ENCODE data around the gene POP7.

POP7 gene

DNA sequence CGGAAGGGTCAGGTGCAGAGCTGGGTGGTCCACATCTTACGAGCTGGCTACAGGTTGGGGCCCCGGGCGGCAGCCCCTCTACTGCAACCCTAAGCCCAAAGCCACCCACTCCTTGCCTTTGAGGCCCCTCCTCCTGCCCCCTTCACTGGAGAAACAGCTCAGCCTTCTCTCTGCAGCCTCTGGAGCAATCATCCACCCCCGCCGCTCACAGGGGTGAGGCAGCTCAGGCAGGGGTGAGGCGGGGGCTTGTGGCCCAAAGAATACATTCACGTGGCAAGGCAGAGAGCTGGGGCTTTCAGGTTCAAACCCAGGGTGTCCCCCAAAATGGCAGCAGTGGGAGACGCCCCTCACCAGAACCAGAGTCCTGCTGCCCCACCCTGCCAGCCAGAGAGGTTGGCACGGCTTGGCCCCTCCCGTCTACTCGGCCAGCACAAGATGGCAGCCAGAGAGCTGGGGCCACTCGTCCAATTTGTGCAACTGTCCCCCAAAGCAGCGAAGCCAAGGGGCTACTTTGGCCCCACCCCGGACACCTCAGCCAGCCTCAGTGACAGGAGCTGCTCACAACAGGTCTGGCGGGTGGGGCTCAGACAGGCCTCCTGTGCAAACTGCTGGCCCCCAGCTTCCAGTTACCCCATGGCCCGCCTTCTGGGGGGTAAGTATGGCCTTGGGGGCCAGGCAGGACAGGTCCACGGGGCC is 25.2 kb upstream of the POP7 start:
- Histone ChIP-seq H3K36me3 (ENCODE audit: control insufficient read depth, insufficient read depth, low read length) (no peaks in the 10 kb centered on the region), H3K79me2 (no peaks in the 10 kb centered on the region), H3K27ac (no peak overlapping the region)

DNA sequence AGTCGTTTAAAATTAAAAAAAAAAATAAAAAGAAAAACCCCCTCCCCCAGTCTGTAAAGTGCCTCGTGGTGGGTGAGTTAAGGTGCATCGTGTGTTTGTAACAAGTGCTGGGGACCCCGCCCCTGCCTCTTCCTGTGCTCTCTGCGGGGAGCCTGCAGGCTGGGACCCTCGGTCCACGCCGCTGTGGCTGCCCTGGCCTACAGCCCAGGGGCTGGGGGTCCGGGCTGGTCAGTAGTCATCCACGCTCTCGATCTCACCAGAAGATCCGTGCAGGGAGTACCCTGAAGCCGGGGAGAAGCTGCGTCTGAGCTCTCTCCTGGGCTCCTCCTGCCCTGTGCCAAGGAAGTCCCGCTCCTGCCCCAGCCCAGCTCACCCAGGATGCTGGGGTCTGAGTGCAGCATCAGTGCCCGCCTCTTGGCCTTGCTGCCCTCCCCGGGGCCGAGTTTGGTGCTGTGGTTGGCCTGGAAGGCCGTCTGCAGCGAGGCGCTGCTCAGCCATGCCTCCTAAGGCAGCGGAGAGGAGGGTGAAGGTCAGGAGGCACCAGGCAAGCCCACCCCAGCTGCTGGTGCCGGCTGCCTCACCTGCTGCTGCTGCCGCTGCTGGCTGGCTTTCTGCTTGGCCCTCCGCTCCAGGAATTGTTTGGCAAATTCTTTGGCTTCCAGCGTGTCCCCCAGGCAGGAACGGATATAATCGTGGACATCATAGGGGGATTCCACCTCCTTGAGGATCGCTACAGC is 24.3 kb upstream of the POP7 start:
- H3K36me3 ChIP-seq (ENCODE audit: control insufficient read depth, insufficient read depth, low read length): no peaks in the 10 kb centered on the region
- TF ChIP-seq, protein P1, sequence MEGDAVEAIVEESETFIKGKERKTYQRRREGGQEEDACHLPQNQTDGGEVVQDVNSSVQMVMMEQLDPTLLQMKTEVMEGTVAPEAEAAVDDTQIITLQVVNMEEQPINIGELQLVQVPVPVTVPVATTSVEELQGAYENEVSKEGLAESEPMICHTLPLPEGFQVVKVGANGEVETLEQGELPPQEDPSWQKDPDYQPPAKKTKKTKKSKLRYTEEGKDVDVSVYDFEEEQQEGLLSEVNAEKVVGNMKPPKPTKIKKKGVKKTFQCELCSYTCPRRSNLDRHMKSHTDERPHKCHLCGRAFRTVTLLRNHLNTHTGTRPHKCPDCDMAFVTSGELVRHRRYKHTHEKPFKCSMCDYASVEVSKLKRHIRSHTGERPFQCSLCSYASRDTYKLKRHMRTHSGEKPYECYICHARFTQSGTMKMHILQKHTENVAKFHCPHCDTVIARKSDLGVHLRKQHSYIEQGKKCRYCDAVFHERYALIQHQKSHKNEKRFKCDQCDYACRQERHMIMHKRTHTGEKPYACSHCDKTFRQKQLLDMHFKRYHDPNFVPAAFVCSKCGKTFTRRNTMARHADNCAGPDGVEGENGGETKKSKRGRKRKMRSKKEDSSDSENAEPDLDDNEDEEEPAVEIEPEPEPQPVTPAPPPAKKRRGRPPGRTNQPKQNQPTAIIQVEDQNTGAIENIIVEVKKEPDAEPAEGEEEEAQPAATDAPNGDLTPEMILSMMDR (IDR thresholded peaks at IDR 0.05): no peak
- no peak overlapping the region for H3K4me3 ChIP-seq (ENCODE audit: low read depth, low read length)
- H3K9me3 ChIP-seq (ENCODE audit: control insufficient read depth, low read length): no peaks in the 10 kb centered on the region
- no peak overlapping the region for H2AFZ ChIP-seq
- no peaks in the 10 kb centered on the region for H3K4me1 ChIP-seq
- no peak overlapping the region for H3K9ac ChIP-seq
- H3K27ac ChIP-seq: no peak overlapping the region
- H3K79me2 ChIP-seq: no peaks in the 10 kb centered on the region
- no peak overlapping the region for H3K4me2 ChIP-seq (ENCODE audit: low read length)
- no peaks in the 10 kb centered on the region for H3K27me3 ChIP-seq (ENCODE audit: control insufficient read depth, insufficient read depth, low read length)

More for the DNA sequence above, 25.2 kb upstream of the POP7 start:
- Histone ChIP-seq H3K9me3 (ENCODE audit: control insufficient read depth, low read length) (no peaks in the 10 kb centered on the region), H3K27me3 (ENCODE audit: control insufficient read depth, insufficient read depth, low read length) (no peaks in the 10 kb centered on the region), H2AFZ (no peak overlapping the region), H3K4me3 (ENCODE audit: low read depth, low read length) (no peak overlapping the region), H3K4me2 (ENCODE audit: low read length) (no peak overlapping the region), H3K9ac (no peak overlapping the region), H3K4me1 (no peaks in the 10 kb centered on the region)
- TF ChIP-seq, protein P1 (IDR thresholded peaks at IDR 0.05): no peak

DNA sequence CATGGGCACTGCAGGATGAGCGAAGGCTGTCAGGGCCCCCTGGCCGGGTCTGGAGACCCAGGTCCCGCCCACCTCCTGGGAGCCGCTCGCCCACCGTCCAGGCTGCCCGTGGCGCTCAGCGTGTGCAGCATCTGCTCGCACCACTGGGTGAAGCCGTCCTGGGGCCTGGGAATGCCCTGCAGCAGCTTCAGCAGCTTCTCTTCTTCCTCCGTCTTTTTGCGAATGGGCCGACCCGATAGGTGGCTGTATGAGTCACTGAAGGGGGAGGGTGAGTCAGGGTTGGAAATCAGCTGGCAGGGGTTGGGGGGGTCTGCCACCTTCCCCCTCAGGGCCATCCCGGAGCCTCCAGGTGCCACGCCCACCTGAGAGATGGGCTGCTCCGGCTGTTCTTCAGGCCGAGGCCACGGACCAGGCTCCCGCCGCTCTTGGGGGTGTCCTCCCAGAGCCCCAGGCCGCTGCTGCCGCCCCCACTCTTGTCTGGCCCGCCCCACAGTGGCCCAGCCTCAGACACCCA is 23.6 kb upstream of the POP7 start:
- Histone ChIP-seq H3K27ac (no peak overlapping the region), H2AFZ (no peak overlapping the region), H3K79me2 (no peaks in the 10 kb centered on the region), H3K36me3 (ENCODE audit: control insufficient read depth, insufficient read depth, low read length) (no peaks in the 10 kb centered on the region), H3K4me2 (ENCODE audit: low read length) (no peak overlapping the region), H3K4me1 (no peaks in the 10 kb centered on the region), H3K9me3 (ENCODE audit: control insufficient read depth, low read length) (no peaks in the 10 kb centered on the region), H3K27me3 (ENCODE audit: control insufficient read depth, insufficient read depth, low read length) (no peaks in the 10 kb centered on the region), H3K4me3 (ENCODE audit: low read depth, low read length) (no peak overlapping the region), H3K9ac (no peak overlapping the region)
- TF ChIP-seq, protein P1 (IDR thresholded peaks at IDR 0.05): no peak

DNA sequence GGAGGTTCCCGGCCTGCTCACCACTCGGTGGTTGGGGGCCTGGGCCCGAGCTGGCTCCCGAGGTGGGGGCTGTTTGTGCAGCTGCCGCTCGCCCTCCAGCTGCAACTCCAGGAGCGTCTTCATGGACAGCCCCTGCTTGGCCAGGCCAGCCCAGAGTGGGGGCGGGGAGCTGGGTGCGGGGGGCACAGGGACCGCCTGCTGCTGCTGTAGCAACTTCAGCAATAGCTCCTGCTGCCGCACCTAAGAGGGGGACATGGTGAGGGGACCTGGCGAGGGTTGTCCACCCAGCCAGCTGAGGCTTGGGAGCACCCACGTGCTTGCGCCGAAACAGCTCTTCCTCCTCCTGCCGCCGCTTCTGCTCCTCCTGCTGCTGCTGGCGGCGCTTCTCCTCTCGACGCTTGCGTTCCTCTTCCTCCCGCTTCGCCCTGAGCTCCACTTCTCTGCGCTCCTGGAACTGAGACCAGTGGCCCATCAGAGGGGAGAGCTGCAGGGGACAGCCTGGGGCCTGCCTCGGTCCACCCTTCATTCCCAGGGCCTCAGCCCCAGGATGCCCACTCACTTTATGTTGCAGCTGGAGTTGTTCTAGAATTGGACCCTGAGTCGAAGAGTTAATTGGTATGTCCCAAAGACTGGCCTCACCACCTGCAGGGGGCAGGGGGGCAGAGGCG is 22.8 kb upstream of the POP7 start:
- H3K9me3 ChIP-seq (ENCODE audit: control insufficient read depth, low read length): no peaks in the 10 kb centered on the region
- H3K79me2 ChIP-seq: peaks cover 3% of the 10 kb centered on the region
- no peak overlapping the region for H3K27ac ChIP-seq
- no peak overlapping the region for H3K4me3 ChIP-seq (ENCODE audit: low read depth, low read length)
- H3K27me3 ChIP-seq (ENCODE audit: control insufficient read depth, insufficient read depth, low read length): no peaks in the 10 kb centered on the region
- H3K4me1 ChIP-seq: no peaks in the 10 kb centered on the region
- no peak overlapping the region for H2AFZ ChIP-seq
- no peak overlapping the region for H3K4me2 ChIP-seq (ENCODE audit: low read length)
- TF ChIP-seq, protein P1 (IDR thresholded peaks at IDR 0.05): no peak
- H3K36me3 ChIP-seq (ENCODE audit: control insufficient read depth, insufficient read depth, low read length): no peaks in the 10 kb centered on the region
- no peak overlapping the region for H3K9ac ChIP-seq

All from parathyroid adenoma (tissue), 2 donors.